C4-2B (cell line): ENCODE data around the gene NR2F1-AS1.

Experiments used
- H3K27ac ChIP-seq: fragments of 450-650 bp; 2 replicates; pipeline ENCODE4 v1.5.1; 2017
- ZFX ChIP-seq: fragments of 450-650 bp; IDR thresholded peaks from 2 replicates; pipeline ENCODE4 v1.6.1; 2017
- TF ChIP-seq, protein P1 (sequence below): fragments of 450-650 bp; conservative IDR thresholded peaks from 2 replicates; pipeline ENCODE4 v1.5.1; 2017; ENCODE audit warnings: mild to moderate bottlenecking

Gene NR2F1-AS1

DNA sequence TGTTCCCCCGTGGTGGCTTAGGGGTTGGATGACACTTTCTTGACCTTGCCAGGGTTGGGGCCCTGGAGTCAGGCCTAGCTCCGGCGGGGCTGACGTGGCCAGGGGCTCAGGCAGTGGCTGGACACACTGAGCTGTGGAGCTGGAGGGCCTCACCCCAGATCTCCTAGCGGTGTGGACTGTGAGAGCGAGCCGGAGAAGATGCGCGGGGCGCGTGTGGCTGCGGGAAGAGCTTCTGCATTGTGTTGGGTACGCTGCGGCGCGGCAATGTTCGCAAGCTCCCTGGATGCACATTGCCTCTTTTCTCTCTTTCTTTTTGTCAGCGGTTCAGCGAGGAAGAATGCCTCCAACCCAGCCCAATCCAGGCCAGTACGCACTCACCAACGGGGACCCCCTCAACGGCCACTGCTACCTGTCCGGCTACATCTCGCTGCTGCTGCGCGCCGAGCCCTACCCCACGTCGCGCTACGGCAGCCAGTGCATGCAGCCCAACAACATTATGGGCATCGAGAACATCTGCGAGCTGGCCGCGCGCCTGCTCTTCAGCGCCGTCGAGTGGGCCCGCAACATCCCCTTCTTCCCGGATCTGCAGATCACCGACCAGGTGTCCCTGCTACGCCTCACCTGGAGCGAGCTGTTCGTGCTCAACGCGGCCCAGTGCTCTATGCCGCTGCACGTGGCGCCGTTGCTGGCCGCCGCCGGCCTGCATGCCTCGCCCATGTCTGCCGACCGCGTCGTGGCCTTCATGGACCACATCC is 6.8 kb upstream of the NR2F1-AS1 start:
- H3K27ac ChIP-seq = no peak overlapping the region
- no peak for TF ChIP-seq ZFX
- TF ChIP-seq, protein P1, sequence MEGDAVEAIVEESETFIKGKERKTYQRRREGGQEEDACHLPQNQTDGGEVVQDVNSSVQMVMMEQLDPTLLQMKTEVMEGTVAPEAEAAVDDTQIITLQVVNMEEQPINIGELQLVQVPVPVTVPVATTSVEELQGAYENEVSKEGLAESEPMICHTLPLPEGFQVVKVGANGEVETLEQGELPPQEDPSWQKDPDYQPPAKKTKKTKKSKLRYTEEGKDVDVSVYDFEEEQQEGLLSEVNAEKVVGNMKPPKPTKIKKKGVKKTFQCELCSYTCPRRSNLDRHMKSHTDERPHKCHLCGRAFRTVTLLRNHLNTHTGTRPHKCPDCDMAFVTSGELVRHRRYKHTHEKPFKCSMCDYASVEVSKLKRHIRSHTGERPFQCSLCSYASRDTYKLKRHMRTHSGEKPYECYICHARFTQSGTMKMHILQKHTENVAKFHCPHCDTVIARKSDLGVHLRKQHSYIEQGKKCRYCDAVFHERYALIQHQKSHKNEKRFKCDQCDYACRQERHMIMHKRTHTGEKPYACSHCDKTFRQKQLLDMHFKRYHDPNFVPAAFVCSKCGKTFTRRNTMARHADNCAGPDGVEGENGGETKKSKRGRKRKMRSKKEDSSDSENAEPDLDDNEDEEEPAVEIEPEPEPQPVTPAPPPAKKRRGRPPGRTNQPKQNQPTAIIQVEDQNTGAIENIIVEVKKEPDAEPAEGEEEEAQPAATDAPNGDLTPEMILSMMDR = no peak

DNA sequence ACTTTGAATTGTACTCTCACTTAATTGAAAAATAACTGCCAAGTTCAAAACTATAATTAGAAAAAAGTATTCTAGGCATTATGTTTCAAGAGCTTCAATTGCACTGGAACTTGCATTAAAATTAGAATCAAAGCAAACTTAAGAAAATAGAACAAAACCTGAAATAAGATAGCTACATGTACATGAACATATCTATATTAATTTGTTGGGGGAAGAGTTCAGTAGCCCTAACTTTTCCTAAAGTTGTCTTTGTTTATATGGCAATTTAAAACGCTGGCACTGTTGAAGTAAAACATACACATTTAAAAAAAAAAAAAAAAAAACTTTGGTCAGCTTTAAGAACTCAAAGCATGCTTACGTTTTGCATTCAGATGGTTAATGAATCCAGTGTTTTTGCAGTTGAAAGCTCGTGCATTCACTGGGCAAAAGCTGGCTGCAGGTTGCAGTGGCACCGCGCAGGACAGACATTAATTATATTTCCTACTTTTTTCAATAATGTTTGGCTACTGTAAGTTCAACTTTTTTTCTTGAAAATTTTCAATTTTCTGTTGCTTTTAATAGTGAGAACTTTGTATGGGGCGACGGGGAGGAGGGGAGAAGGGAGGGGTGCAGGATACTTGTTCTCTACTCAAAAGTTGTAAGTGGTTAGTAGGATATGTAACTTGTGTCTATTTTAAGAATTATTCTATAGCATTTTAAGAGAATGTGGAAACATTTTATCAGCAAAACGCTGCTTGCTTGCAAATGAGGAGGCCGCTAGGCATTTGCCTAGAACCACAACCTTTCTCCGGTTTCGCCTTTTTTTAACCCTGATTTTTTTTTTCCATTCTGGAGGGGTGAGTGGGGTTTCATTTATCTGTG is 5.9 kb upstream of the NR2F1-AS1 start:
- TF ChIP-seq, protein P1 = no peak
- TF ChIP-seq ZFX = no peak
- H3K27ac ChIP-seq = no peak overlapping the region

DNA sequence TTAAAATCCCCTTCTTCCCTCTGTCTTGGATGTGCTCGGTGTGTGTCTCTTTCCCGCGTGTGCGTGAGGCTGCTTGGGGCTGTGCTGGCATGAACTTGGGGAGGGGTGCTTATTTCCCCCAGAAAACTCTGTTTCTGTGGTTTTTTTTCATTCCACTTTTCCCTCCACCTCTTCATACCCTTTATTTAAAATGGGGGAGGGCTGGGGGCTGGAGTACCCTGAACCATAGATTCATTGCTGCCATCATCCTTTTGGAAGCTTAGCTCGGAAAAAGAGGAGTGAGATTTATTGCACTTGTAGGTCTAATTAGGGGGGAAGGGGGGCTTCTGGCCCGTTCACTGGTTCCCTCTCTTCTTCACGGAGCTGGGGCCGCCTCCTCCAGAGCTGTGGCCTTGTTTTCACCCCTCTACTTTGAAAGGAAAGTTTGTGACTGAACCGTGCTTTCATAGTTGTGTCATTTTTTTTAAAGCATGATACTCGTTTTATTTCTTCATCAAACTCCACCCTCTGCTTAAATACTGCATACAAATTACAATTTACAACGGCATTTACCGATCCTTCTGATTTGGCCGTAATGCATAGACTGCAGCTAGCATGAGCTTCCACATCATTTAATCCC is 4.9 kb upstream of the NR2F1-AS1 start:
- H3K27ac ChIP-seq = no peak overlapping the region; the same call in 1 of the 2 replicates
- no peak for TF ChIP-seq ZFX
- TF ChIP-seq, protein P1 = no peak

DNA sequence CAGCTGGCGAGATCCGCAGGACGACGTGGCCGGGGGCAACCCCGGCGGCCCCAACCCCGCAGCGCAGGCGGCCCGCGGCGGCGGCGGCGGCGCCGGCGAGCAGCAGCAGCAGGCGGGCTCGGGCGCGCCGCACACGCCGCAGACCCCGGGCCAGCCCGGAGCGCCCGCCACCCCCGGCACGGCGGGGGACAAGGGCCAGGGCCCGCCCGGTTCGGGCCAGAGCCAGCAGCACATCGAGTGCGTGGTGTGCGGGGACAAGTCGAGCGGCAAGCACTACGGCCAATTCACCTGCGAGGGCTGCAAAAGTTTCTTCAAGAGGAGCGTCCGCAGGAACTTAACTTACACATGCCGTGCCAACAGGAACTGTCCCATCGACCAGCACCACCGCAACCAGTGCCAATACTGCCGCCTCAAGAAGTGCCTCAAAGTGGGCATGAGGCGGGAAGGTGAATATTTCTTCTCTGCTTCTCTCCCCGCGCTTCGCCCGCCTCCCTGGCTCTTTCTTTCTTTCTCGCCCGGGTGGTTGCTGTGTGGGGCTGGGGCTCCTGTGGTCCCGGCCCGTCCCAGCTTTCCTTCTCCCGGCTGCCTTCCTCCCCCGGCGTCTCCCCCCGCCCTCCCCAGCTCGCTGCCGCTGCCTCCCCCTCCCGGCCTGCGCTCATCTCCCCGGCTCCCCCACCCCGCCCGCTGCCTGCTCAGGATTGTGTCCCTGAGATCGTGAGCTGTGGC is 4.2 kb upstream of the NR2F1-AS1 start:
- H3K27ac ChIP-seq = peak overlapping the region; percentile 48
- TF ChIP-seq, protein P1 = no peak
- TF ChIP-seq ZFX = no peak

GRCh38 chr5:93584596-93585040 is 3.6 kb upstream of the NR2F1-AS1 start:
- H3K27ac ChIP-seq = peak overlapping the region; percentile 48
- TF ChIP-seq ZFX = no peak
- TF ChIP-seq, protein P1 = no peak

- peak overlapping the region; percentile 48 for H3K27ac ChIP-seq
- TF ChIP-seq, protein P1 = no peak
- TF ChIP-seq ZFX = 0 out of 2 replicates have a peak, but pooled peaks have one; percentile 22
Observed at GRCh38 chr5:93583768-93584595, 3.0 kb upstream of the NR2F1-AS1 start.
